Measurements from ENCODE around the gene CGAS. TPM values are rescaled to one million over a fixed set of nuclear protein-coding genes. Genes with fewer than 3 reads are reported as not detected.
"Not testable (repeated sequence)": the region's sequence is repeated elsewhere in the genome, so short reads cannot be mapped to it uniquely, and the experiment has no call there.

Gene CGAS
- total RNA-seq, 4 donors from 2014 or later, result 3.0 to 15.4 (median 10.1) TPM

DNA sequence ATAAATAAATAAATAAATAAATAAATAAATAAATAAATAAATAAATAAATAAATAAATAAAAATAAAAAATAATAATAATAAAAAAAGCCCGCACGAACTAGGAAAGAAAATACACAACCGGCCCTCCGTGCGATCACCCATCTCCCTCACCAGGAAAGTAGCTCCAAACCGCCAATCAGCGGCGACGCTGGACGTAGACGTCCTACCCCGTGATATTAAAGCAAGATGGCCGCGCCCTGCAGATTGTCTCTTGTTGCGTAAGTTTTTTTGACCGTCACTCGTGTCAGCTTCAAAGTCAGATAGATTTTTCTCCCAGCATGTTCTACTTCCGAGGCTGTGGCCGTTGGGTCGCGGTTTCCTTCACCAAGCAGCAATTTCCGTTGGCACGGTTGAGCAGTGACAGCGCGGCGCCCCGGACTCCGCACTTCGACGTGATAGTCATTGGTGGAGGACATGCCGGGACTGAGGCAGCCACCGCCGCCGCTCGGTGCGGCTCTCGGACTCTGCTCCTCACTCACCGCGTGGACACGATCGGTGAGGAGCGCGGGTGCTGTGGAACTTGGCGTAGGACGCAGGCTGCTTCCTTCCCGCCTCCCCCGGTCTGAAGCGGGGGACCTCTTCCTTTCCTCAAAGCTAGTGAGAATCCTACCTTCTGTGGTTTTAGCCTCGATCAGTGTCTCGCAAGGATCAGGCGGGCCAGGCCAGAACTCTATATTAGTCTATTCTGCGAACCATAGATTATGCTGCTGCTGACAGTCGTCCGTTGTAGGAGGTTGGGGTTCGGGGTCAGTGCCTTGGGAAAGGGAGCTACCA is 9.6 kb upstream of the CGAS start, which contains the start of gene MTO1:
Gene MTO1, plus strand, starts transcription at position 201 of the 814 bp plus-strand sequence. Its CDS starts 118 bp downstream, at position 319.
- Histone ChIP-seq H3K27ac (peak within 1 kb of the TSS; percentile 94 to 97 (median 96)), H3K9me3 (no peaks in the 10 kb centered on the region), H3K4me3 (peak within 1 kb of the TSS; percentile 79 to 97 (median 94)), H3K36me3 (peaks cover 0 to 31% (median 2%) of the 10 kb centered on the region in 3 donors), H3K27me3 (no peaks in the 10 kb centered on the region), H3K4me1 (peaks cover 3 to 36% (median 26%) of the 10 kb centered on the region in 3 donors)
- TF ChIP-seq, protein P1, sequence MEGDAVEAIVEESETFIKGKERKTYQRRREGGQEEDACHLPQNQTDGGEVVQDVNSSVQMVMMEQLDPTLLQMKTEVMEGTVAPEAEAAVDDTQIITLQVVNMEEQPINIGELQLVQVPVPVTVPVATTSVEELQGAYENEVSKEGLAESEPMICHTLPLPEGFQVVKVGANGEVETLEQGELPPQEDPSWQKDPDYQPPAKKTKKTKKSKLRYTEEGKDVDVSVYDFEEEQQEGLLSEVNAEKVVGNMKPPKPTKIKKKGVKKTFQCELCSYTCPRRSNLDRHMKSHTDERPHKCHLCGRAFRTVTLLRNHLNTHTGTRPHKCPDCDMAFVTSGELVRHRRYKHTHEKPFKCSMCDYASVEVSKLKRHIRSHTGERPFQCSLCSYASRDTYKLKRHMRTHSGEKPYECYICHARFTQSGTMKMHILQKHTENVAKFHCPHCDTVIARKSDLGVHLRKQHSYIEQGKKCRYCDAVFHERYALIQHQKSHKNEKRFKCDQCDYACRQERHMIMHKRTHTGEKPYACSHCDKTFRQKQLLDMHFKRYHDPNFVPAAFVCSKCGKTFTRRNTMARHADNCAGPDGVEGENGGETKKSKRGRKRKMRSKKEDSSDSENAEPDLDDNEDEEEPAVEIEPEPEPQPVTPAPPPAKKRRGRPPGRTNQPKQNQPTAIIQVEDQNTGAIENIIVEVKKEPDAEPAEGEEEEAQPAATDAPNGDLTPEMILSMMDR (IDR thresholded peaks at IDR 0.05), result no peak
- TF ChIP-seq POLR2A (IDR thresholded peaks at IDR 0.05), result peak in 1 of 4 donors; percentile 61
- DNase-seq, result peak; percentile 62
- 0% methylated on average over 29 to 36 of the region's 55 CpGs for WGBS, 2 donors
- intact Hi-C loops (cut with DNase I), result no loop called here

DNA sequence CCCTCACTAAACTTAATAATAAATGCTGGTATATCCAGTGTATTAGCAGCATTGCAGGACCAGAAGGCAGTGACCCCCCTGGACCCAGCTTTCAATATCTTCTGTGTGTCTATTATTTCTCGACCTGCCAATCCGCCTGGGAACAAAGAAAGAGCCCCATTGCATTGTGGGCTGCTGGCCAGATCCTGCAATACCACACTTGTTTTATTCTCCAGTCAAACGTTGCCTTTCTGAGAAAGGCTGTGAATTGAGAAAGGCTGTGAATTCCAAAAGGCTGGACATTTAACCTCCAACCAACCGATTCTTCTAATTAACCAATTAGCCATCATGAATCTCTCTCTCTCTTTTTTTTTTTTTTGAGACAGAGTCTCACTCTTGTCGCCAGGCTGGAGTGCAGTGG is 8.0 kb upstream of the CGAS start:
- Histone ChIP-seq H3K27ac (no peak overlapping the region), H3K36me3 (peaks cover 0 to 14% (median 0%) of the 10 kb centered on the region in 3 donors), H3K4me3 (no peak overlapping the region), H3K27me3 (no peaks in the 10 kb centered on the region), H3K4me1 (peaks cover 3 to 42% (median 26%) of the 10 kb centered on the region in 3 donors), H3K9me3 (no peaks in the 10 kb centered on the region)
- intact Hi-C loops (cut with DNase I), result no loop called here
- no peak for DNase-seq
- WGBS, 2 donors, result 62 to 73% methylated on average over 5 of the region's 5 CpGs
- TF ChIP-seq, protein P1 (IDR thresholded peaks at IDR 0.05), result no peak

DNA sequence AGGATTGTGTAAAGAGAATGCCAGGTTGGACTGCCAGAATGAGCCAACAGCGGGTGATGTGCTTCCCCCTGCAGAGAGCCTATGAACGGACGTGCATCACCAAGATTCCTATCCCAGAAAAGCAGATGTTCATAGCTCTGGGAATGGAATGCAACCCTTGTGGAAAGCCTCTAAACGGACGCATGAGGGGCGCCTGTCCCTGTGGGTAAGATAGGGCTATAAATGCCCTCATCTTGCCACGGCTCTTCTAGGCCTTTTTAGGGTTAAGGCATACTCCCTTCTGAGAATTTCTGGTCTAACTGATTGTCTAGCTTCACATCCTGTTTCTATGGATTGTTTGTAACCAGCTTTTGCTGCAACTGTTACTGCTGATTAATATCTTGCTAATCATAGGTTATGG is 7.4 kb upstream of the CGAS start:
- peaks cover 3 to 47% (median 27%) of the 10 kb centered on the region in 3 donors for H3K4me1 ChIP-seq
- 69 to 90% methylated on average over 6 to 7 of the region's 7 CpGs for WGBS, 2 donors
- H3K27ac ChIP-seq; H3K27me3 ChIP-seq; H3K4me3 ChIP-seq; H3K9me3 ChIP-seq; intact Hi-C loops (cut with DNase I); DNase-seq: not testable (repeated sequence)
- H3K36me3 ChIP-seq, result peaks cover 0 to 11% (median 0%) of the 10 kb centered on the region in 3 donors

DNA sequence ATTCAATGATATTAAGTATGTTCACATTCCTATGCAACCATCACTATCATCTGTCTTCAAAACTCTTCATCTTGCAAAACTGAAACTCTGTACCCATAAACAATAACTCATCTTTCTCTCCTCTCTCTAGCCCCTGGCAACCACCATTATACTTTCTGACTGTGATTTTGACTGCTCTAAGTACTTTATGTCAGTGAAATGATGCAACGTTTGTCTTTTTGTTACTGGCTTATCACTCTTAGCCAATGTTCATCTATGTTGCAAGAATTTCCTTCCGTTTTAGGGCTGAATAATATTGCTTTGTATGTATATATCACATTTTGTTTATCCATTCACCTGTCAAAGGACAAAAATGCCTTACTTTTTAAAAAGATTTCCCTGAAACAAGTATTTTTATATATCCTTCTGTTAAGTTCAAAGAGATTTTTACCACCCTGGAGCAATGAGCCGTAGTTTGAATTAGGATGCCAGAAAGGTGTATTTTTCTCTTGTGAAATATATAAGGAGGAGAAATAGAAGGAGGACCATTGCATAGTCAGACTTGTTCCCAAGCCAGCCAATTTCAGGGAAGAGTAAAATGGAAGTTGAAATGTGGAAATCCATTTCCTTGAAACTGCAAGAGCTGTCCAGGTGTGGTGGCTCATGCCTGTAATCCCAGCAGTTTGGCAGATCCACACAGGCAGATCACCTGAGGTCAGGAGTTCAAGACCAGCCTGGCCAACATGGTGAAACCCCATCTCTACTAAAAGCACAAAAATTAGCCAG is 4.0 kb upstream of the CGAS start:
- 20 to 27% methylated on average over 3 of the region's 3 CpGs for WGBS, 2 donors
- Histone ChIP-seq H3K4me3 (no peak overlapping the region), H3K4me1 (peaks cover 7 to 42% (median 15%) of the 10 kb centered on the region in 3 donors), H3K36me3 (no peaks in the 10 kb centered on the region), H3K27ac (peak overlapping the region in 2 of 4 donors; percentile 0 to 51), H3K9me3 (no peaks in the 10 kb centered on the region), H3K27me3 (no peaks in the 10 kb centered on the region)
- intact Hi-C loops (cut with DNase I), result no loop called here
- no peak for TF ChIP-seq POLR2A (IDR thresholded peaks at IDR 0.05)
- TF ChIP-seq, protein P1 (IDR thresholded peaks at IDR 0.05), result no peak
- no peak for DNase-seq

DNA sequence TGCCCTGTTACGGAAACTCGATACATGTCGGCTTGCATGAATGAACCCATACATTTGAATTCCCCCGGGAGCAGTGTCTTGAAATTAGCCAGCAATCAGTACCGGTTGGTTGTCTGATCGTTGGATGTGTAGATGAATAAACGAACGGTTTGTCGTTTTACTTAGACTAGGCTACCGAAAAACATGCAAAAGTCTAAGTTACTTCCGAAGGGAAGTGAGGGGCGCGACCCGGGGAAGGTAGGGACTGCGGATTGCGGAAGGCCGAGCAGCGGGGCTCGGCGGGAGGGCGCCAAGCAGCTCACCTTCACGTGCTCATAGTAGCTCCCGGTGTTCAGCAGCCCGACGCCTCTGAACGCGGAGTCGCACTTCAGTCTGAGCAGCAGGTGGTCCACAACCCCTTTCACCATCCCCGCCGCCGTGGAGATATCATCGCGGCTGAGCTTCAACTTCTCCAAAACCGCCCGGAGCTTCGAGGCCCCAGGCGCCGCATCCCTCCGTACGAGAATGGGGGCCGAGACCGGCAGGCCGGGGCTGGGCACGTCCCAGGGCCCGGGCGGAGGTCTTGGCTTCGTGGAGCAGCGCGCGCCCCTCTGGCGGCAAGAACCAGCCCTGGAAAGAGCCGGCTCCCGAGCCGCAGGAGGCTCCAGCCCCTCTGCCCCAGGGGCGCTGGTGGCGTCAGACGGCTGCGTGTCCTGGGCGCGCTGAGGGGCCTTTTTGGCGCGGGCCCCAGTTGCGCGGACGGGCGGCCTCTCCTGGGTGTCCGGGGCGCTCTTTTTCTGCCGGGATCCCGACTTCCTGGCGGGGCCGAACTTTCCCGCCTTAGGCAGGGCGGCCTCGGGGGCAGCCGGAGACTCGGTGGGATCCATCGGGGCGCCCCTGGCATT is 632 bp downstream of the CGAS start:
- WGBS, 2 donors, result 0 to 1% methylated on average over 6 to 13 of the region's 79 CpGs
- intact Hi-C loops (cut with DNase I), result no loop called here
- Histone ChIP-seq H3K27me3 (no peaks in the 10 kb centered on the region), H3K4me3 (peak overlapping the region; percentile 75 to 84 (median 77)), H3K9me3 (no peaks in the 10 kb centered on the region), H3K4me1 (peaks cover 5 to 45% (median 11%) of the 10 kb centered on the region in 3 donors), H3K27ac (peak overlapping the region; percentile 88 to 91 (median 88)), H3K36me3 (no peaks in the 10 kb centered on the region)
- DNase-seq, result no peak
- no peak for TF ChIP-seq POLR2A (IDR thresholded peaks at IDR 0.05)
- TF ChIP-seq, protein P1 (IDR thresholded peaks at IDR 0.05), result no peak

Measured in esophagus squamous epithelium (tissue), 5 donors.